GM21447 (cell line): ENCODE data around the gene SPRED2.

Source experiments
- ATAC-seq: cut with Tn5 transposase; IDR thresholded peaks from one replicate; pipeline ENCODE4 v1.9.1; 2021; ENCODE audit not compliant: unreplicated experiment

The SPRED2 gene

DNA sequence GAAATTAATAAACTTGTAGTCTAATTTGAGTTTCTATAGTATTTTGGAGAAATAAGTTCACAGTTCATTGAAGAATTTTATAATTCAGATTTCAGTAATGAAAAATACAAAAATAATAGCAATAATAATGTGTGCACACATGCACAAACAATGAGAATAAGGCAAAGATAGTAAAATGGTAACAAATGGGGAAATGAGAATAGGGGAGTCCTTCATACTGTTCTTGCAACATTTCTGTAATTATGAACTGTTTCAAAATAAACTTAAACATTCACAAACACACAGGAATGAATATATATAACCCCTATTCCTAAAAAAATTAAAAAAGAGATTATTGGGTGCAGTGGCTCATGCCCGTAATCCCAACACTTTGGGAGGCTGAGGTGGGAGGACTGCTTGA is 63.9 kb downstream of the SPRED2 start:
- ATAC-seq: no peak

DNA sequence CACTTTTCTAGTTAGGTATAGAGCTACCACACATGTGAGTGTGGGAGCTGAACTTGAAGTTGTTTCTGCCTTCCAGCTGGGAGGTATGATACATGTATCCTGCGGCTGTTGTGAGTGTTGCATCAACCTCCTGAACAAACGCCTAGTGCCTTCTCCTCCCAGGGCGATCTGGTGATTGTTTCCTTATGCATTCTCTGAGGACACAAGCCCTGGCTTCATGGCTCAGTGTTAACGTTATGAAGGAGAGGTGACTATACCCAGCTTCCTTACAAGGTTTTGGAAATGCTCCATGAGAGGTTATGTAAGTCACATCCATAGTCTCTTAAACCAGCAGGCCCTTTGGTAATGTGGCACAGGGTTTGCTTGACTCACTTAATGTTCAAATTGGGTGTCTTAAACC is 64.9 kb downstream of the SPRED2 start:
- ATAC-seq: no peak

DNA sequence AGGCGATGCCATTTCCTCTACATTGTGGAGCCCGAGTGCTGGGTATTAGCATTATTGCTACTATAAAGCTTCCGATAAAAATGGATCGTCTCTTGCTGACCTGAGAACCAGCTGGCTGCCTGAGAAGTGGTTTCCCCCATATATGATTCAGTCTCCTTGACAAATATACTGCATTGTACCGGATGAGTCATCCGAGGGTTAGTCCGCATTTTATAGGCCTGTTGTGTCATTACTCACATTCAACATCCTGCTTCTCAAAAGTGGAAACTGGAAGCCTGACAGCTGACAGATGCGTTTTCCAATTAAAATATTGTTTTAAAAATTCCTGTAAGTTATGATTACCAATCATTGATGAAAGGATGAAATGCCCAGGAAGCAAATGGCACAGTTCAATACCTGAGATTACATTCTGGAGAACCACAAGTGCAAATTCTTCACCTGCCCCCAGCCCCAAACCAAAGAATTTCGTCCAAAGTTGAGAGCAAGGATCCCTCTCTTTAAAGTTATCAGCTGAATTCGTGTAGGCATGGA is 65.7 kb downstream of the SPRED2 start:
- no peak for ATAC-seq

DNA sequence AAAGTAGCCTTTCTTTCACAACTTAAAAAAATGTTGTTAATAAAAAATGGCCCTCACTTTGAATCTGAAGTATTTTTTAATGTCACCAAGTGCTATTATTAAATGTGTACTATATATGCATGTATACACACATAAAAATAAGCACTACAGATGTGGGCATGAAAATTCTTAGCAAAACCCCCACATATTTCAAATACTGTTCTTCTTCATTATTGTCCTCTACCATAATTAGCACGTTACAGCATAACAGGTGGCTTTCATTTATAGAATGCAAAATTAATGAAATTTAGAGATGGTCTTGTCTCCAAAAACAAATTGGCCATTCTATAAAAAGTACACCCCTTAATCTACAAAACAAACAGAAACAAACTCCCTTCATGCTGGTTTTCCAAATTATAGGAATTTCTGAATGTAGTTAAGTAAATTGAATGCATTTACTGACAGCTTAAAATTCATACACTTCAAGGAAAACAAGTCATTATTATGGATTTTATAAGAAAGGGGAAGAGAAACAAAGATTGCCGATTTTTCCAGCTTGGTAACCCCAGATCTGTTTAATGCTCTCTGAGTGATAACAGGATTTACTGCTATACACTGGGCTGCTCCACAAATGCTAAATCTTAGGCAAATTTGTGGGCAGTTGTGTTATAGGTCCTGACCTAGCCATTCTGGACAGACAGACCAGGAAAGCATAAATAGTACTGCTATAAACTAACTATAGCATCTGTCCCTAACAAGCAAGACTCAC is 67.2 kb downstream of the SPRED2 start:
- no peak for ATAC-seq

DNA sequence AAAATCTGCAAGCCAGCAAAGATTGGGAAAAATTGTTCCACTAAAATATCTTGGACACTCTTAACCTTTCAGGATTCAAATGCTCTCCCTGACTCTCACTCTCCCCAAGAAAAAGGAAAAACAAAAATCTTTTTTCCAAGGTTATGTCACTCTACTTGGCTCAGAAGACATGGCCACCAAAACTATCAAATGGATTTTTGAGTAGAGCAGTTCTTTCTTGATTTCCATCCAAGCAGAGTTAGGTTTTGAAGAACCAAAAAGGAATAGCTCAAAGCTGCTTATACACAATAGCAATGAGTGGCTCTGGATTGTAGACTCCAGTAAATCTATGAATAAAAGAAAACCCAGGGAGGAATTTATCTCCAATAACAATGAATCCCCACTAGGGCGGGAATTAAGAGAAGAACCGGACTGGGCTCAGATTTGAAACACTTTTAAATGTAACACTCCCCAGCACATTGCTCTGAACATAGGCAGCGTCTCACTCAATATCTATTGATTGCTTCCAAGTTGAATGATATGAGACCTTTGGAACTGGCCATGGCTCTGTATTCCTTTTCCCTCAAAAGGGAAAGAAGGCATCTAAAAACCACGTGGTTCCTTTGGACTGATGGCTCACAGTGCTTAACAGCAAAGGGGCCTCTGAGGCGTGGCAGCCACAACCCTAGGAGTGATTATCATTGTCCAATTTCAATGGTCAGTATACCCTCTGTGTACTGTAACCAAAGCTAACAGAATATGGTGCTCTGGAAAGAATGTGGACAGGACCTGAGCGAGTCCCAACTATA is 68.3 kb downstream of the SPRED2 start:
- no peak for ATAC-seq

DNA sequence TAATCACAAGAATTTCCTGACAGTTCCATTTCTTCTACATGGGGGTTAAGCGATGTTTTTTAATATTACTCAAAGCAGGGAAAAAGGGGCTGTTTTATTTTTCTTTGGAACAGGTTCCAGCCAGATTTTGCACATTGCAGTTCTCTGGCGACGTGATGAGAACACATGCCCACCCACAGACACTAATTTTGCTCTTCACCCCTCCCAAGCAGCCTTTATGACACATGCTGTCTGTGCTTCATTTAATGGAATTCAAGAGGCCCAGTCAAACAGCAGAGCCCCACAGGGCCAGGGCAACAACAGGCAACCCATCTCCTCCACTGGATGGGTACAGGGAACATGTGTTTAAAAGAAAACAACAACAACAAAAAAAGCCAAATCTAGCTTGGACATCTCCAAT is 70.8 kb downstream of the SPRED2 start:
- no peak for ATAC-seq

DNA sequence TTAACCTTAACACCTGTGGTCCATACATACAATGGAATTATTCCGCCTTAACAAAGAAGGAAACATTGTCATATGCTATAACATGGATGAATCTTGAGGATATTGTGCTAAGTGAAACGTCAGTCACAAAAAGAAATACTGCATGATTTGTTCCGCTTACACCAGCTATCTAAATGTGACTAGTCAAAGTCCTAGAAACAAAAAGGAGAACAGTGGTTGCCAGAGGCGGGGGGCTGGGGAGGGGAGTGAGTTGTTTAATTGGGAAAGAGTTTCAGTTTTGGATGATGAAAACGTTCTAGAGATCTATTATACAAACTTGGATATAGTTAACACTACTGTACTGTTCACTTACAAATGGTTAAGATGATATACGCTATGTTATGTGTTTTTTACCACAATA is 72.0 kb downstream of the SPRED2 start:
- no peak for ATAC-seq

DNA sequence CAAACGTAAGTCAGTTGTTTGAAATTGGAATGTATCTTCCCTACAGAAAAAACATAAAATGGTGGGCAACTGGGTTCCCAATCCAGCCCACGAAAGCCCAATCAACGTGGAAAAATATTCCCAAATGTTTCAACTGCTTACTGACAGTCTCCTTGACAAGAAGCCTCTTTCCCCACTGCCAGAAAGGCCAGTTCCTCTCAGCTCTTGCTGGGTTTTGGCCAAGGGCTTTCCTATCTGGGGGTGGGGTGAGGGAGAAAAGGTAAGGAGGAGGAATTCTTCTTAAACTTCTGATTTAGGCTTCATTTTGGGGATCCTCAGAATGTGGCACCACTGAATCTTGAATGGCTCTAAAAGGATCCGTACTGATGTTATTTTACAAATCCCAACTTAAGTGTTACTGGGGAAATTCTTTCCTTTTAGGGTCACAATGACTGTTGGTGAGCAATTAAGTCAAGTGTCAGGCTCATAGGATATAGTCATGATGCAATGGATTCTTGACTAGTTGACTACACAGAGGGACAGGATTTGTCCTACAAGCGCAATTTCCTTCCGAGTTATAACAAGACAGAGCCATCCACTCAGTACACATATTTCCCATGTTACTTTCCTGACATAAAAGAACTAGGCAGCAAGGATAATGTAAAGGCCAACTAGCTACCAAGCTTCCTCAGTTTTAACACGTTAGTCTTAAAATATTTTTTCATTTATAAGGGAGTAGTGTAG is 73.6 kb downstream of the SPRED2 start:
- no peak for ATAC-seq

DNA sequence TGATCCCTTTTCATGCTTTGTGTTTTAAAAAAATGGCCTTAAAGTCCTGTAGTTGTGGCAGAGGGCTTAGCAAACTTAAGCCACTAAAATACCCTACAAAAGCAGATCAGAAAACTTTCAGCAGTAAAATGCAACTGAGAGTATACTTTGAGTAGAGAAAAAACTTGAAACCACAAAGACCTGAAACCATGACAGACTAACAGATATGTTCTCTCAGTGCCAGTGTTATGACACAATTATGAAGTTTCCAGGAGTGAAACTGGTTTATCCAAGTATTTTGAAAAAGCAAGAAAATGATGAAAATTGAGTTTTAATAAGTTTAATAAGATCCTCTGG is 74.5 kb downstream of the SPRED2 start:
- ATAC-seq: peak; percentile 85

DNA sequence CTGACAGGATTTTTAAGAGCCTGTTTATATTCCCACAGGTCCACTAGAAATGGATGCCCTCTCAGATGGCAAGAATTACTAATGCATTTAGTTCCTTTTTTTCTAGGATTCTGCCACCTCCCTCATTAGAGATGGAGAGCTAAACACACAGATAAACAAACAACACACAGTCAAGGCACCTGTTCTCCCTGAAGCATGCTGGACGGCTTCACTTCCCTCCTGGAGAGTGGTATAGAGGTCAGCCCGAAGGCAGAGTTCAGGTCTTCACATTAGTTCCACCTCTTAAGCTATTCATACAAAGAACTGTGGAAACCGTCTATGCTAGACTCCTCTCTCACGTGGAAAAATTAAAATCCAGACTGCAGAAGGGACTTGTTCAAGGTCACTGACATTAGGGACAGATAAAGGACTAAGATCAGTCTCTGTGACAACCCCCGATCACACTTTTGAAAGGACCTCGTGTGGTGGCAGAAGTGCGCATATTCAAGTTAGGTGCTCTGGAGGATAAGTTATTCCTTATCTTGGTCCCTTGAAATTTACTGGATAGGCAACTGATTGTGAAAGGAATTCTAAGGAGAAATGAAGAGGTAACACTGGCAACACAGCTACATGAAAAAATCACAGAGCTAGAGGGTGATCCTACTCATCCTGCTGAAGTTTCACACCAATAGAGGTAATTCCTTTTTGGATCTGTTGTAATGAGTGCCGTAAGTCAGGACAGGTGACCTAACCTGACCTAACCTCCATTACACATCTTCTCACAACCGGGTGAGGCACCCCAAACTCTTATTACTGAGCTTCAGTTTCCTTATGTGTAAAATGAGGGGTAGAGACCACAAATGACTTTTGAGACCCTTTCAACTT is 75.1 kb downstream of the SPRED2 start:
- ATAC-seq: peak; percentile 39

DNA sequence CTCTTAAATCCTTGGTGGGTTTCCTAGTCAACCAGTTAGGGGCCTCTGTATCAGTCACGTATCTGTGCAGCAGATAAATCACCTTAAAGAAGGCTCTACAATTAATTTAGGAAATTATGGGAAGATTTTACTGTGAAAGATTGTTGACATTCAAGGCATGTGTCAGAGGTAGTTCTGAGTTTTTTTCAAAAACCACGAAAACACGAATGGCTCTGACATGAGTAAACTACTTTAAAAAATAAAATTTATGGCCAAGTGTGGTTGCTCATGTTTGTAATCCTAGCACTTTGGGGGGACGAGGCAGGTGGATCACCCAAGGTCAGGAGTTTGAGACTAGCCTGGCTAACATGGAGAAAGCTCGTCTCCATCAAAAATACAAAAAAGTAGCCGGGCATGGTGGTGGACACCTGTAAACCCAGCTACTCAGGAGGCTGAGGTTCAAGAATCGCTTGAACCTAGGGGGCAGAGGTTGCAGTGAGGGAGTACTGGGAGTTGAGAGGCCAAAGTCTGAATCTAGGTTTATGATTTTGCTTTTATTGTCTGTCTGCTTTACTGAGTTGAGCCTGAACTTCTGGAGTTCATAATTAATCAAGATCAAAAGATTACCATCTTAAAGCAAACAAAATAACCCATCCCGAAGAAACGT is 77.1 kb downstream of the SPRED2 start:
- ATAC-seq: no peak

DNA sequence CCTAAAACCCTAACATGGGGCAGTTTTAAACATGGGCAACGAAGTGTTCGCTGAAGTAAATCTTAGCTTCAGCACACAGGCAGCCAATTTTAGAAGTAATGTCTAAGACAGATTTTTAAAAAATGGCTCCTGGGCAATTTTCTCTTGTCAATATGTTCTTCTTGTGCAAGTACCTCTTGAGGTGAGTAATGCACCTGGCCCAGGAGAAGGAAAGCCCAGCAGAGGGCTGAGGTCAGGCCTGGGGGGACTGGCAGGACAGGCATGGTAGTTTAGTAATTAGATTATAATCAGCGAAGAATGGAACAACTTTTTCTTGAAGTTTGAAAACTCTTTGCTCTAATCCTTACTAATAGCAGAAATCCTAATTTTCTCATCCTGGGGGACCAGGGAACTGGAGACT is 77.6 kb downstream of the SPRED2 start:
- no peak for ATAC-seq

DNA sequence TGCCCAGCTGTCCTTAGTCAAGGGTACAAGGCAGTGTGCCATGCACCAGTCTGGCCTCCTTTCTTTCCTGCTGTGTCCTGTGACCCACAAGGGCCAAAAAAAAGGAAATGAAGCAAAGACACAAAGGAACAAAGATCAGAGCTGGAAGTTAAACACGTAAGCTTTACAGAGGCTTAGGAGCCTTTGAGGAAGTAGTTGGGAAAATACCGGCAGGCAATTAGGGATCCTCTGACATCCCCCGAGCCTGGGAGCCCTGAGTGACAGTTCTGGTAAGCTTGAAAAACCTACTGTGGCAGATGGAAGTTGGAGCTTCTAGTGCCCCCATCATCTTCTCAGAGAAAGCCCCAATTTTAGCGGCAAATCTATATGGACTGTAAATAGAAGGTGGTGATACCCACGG is 78.5 kb downstream of the SPRED2 start:
- no peak for ATAC-seq

DNA sequence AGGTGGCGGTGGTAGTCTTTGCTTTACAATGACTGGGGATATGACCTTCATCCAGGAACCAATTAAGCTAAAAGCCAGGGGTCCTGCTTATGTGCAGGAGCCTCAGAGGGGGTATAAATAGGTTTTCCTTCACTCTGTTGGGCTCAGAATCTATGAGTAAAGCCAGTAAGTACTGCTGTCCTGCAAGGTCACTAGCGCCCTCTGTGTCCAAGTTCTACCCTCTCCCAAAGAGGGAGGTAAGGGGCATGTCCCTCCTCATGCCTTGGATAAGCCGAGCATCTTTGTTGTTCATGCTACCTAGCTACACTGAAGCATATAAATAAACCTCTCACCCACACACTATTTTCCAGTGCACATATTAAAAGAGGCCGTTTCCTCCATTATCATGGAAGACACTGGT is 79.4 kb downstream of the SPRED2 start:
- no peak for ATAC-seq

DNA sequence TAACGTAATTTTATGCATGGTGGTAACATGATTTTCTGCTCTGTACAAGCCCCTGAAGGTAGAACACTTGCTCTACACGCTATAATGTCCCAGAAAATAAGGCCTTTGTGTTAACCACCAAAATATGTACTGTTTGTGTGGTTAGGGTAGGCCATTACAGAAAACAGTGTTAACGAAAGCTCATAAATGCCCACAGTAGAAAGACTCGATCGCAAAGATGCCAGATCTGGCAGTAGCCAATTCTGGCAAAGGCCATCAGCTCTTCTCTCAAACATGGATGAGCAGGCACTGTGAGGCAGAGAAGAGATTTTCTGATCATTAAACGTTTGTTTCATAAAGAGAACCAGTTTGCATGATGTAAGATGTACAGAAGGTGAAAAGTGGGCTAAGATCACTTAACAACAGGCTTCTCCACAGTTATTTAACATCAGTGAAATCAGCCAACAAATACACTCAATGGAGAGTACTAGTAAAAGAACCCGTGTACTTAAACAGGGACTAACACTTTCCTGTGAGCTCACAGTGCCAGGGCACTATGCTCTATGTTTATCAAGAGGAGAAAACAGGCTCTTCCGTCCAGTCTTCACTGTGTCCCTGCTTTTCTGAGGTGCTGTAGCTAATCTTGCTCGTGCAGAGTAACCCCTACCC is 80.3 kb downstream of the SPRED2 start:
- no peak for ATAC-seq

DNA sequence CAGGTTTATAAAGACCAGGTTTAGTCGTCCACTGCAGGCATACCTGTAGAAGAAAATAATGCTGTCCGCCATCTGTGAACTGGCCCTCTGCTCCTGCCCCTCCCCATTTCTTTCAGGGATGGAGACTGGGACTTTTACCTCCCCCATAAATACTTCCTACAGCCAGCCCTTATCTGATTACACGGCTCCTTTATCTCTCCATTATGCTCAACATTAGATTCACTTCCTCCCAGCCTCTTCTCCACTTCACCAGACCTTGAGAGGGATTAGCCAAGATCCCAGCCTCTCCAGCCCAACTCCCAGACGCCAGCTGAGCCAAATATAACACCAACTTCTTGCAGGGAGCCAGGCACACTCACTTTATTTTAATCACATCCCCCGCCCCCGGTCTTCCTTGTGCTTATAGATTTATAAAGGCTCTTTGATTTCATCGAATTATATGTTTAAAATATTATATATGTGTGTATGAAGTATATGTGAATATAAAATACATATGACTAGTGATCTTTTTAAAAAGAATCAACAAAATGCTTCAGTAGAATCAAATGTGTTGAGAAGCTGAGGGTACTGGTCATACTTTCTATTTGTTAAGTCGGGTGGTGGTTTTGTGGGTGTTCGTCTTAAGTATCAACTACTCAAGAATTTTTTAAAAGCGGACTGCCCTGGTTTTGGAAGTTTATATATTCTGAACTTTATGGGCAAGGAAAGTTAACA is 81.0 kb downstream of the SPRED2 start:
- no peak for ATAC-seq

DNA sequence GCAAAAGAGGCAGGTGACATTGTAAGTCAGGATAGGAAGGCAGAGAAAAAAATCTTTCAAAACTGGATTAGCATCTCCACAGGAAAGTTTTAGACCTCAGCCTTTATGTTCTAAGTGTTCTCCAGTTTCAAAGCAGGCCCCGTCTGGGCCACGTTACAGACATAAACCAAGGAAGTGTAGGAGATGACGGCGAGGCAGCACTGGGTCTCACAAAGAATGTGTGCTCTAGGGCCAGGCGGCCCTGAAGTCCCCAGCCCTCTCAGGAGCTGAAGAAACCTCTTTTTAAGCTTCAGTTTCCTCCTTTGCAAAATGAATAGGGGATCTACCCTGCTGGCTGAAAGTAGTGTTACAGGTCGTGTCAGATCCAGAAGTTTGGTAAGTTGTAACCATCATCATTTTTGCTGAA is 81.7 kb downstream of the SPRED2 start:
- no peak for ATAC-seq

DNA sequence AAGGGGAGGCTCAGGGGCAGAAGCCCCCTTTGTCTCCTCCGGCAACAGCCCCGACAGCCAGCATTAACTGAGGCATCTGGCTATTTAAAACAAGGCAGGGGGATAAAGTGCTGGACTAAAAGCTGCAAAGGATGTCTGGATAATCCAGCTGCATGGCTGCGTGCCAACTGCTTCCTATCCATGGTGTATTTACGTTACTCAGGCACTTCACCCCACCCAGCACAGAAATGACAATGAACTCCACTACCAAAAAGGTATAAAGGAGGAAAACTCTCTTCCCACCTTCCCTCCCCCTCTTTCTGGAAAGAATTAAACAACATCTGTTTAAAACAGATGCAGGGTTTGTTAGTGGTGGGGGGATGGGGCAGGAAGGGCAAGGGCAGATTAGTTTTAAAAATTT is 82.5 kb downstream of the SPRED2 start:
- no peak for ATAC-seq

DNA sequence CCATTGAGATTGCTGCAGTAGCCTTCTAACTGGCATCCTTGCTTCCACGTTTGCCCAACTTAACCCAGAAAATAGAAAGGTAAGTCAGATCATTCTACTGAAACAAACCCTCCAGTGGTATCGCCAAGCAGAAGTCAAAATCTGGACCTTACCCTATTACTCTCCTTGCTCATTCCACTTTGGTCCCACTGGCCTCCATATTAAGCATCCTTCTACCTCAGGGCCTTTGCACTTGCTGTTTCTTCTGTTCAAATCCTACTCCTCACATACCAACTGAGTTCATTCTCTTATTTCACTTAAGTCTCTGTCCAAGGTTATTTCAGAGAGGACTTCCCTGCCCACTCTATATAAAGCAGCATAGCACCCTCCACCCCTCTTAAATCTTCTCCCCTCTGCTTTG is 84.5 kb downstream of the SPRED2 start:
- ATAC-seq: no peak
